ENCODE data around the gene ZSCAN10.
A peak's percentile ranks its signal among the peaks of the same experiment; 100 is the strongest.
"Not testable (repeated sequence)": the region's sequence is repeated elsewhere in the genome, so short reads cannot be mapped to it uniquely, and the experiment has no call there.

ZSCAN10 gene

GRCh38 chr16:3085868-3086595 is 13.1 kb downstream of the ZSCAN10 start:
- no peak for DNase-seq (ENCODE audit: low read depth in 2 of 2)

- DNase-seq (ENCODE audit: low read depth in 2 of 2), result no peak
These were observed 14.0 kb downstream of the ZSCAN10 start for GRCh38 chr16:3084969-3085670.

- DNase-seq (ENCODE audit: low read depth in 2 of 2), result no peak
These were observed 14.6 kb downstream of the ZSCAN10 start for GRCh38 chr16:3084491-3084890.

DNA sequence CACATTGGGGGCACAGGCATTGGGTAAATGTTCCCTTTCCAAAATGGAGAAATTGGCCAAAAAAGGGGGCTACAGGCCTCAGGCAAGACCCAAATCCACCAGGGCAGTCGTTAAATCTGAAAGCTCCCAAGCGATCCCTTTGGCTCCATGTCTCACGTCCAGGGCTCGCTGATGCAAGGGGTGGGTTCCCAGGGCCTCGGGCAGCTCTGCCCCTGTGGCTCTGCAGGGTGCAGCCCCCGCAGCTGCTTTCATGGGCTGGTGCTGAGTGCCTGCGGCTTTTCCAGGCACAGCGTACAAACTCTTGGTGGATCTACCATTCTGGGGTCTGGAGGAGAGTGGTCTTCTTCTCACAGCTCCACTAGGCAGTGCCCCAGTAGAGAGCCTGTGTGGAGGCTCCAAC is 15.7 kb downstream of the ZSCAN10 start:
- DNase-seq (ENCODE audit: low read depth in 2 of 2), result not testable (repeated sequence)

- DNase-seq (ENCODE audit: low read depth in 2 of 2), result not testable (repeated sequence)
These were observed 17.1 kb downstream of the ZSCAN10 start for GRCh38 chr16:3081957-3082356.

GRCh38 chr16:3080024-3080423 is 19.1 kb downstream of the ZSCAN10 start:
- DNase-seq (ENCODE audit: low read depth in 2 of 2), result no peak

DNA sequence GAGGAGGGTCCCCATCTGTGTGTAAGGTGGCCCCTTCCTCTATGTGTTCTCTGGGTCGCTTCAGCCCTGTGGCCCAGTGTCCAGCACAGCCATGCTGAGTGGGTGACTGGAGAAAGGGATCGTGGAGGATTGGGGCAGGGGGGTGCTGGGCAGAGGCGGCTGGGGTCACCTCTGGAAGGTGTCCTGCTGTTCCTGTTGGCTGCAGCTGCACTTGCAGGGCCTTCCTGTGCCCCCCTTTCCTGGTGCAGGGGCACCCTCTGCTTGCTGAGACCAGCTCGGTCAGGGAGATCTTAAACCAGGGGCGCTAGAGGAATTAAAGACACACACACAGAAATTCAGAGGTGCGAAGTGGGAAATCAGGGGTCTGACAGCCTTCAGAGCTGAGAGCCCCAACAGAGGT is 22.5 kb downstream of the ZSCAN10 start:
- DNase-seq (ENCODE audit: low read depth in 2 of 2), result no peak

GRCh38 chr16:3075946-3076345 is 23.1 kb downstream of the ZSCAN10 start:
- not testable (repeated sequence) for DNase-seq (ENCODE audit: low read depth in 2 of 2)

DNA sequence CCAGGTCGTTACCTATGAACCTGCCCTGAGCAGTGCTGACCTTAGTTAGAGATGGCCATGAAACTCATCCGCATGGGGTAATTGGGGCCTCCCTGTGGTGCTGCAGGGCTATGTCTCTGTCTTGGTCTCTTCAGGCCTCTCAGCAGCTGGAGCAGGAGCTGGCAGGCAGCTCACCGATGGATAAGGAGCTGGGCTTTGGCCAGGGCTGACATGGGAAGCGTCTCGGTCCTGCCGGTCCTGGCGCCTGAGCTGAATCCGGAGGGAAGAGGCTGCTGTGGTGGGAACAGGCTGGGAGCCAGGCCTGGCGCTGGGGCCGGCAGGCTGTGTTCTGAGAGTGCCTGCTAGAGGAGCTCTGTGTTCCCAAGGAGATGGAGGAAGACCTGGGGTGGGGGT is 23.6 kb downstream of the ZSCAN10 start:
- DNase-seq (ENCODE audit: low read depth in 2 of 2), result no peak

DNA sequence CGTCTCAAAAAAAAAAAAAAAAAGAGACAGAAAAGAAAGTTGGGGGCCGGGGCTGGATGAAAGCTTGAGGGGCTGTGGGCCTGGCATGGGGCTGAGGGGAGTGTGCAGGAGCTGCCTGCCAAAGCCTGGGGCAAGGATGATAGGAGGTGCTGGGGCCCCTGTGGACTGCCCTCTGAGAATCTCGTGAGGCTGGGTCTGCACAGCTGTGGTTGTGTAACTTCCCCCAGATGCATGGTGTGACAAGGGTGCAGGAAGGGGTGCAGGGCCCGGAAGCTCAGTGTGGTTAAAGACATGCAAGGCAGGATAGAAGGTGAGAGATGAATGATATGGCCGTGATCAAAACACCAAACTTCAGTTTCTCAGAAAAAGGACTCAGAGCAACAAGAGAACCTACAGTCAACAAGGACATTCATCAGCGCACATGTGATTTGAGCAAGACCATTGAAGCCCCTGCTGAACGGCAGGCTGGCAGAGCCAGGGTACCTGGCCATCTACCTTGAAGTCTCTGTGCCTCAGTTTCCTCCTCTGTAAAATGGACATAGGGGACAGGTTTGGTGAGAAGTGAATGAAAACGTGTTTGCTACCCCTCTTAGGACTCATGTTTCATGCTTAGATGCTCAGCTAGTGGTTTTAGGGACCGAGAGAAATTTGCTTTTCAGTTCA is 24.1 kb downstream of the ZSCAN10 start:
- DNase-seq (ENCODE audit: low read depth in 2 of 2), result peak; percentile 50 to 54

GRCh38 chr16:3073448-3073847 is 25.6 kb downstream of the ZSCAN10 start:
- no peak for DNase-seq (ENCODE audit: low read depth in 2 of 2)

DNA sequence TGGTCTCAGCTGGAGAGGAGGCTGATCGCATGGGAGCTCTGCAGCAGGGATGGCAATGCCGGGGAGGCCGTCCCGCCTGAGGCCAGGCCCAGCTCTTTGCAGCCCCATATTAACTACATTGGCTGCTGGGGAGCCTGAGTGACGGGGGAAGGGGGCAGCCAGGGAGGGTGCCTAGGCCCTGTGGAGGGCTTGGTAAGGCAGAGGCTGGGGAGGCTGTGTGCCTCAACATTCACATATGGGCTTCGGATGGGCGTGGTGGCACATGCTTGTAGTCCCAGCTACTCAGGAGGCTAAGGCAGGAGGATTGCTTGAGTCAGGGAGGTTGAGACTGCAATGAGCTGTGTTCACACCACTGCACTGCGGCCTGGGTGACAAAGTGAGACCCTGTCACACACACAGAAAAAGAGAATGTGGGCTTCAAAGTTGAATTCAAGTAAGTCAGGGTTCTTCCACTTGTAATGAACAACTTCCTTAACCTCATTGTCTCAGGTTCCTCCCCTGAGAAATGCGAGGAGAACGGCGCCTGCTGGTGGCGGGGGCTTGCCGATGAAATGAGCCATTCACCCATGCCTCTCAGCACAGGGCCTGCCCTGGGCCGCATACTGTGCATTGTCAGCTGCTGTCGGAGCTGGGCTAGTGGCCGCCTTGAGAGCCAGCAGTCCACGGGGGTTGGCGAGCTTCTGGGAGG is 26.4 kb downstream of the ZSCAN10 start:
- DNase-seq (ENCODE audit: low read depth in 2 of 2), result not testable (repeated sequence)

DNA sequence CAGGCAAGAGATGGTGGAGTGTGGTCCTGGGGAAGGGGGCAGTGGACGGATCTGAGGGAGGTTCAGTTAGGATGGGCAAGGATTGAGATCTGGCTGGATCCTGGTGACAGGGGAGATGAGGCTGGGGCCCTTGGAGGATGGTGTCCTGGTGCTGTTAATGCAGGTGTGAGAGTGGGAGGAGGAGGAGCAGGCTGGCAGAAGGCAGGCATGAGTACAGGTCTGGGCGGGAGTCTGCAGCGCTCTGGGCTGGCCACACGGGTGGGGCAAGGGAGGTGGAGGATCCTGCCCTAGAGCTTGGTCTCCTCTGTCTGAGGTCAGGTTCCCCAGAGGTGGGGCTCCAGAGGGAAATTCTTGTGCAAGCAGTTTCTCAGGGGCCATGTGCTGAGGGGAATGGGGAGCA is 26.9 kb downstream of the ZSCAN10 start:
- DNase-seq (ENCODE audit: low read depth in 2 of 2), result not testable (repeated sequence)

DNA sequence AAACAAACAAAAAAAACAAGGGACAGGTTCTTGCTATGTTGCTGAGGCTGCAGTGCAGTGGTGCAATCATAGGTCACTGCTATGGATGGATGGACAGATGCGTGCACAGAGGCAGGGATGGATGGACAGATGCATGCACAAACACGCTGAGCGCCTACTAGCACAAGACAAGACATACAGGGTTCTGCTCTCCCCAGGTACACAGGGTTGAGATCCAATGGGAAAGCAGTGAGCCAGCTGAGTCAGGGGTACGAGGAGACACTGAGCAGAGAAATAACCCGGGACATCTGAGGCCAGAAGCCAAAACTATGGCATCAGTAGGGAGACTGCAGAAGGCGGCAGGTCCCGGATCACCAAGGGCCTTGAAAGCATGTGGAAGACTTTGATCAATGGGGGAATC is 27.4 kb downstream of the ZSCAN10 start:
- no peak for DNase-seq (ENCODE audit: low read depth in 2 of 2)

GRCh38 chr16:3070608-3071111 is 28.4 kb downstream of the ZSCAN10 start:
- no peak for DNase-seq (ENCODE audit: low read depth in 2 of 2)

DNA sequence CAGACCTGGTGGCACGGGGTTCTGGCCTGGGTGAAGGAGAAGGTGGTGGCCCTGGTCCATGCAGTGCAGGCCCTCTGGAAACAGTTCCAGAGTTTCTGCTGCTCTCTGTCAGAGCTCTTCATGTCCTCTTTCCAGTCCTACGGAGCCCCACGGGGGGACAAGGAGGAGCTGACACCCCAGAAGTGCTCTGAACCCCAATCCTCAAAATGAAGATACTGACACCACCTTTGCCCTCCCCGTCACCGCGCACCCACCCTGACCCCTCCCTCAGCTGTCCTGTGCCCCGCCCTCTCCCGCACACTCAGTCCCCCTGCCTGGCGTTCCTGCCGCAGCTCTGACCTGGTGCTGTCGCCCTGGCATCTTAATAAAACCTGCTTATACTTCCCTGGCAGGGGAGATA is 29.9 kb downstream of the ZSCAN10 start:
- DNase-seq (ENCODE audit: low read depth in 2 of 2), result not testable (repeated sequence)

GRCh38 chr16:3068487-3068886 is 30.6 kb downstream of the ZSCAN10 start:
- DNase-seq (ENCODE audit: low read depth in 2 of 2), result no peak

DNA sequence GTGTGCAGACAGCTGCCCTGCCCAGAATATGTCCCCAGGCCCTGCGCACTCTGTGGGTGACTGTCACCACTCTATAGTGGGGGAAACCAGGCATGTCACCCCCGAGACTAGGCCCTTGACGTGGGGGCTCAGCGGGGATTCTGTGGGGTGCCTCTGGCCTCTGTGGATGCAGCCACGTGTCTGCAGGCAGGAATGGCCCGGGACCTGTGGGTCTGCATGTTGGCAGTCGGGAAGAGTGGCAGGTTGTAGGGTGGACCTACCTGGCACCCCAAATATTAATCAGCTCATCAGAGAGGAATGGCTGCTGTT is 32.7 kb downstream of the ZSCAN10 start:
- DNase-seq (ENCODE audit: low read depth in 2 of 2), result no peak

DNA sequence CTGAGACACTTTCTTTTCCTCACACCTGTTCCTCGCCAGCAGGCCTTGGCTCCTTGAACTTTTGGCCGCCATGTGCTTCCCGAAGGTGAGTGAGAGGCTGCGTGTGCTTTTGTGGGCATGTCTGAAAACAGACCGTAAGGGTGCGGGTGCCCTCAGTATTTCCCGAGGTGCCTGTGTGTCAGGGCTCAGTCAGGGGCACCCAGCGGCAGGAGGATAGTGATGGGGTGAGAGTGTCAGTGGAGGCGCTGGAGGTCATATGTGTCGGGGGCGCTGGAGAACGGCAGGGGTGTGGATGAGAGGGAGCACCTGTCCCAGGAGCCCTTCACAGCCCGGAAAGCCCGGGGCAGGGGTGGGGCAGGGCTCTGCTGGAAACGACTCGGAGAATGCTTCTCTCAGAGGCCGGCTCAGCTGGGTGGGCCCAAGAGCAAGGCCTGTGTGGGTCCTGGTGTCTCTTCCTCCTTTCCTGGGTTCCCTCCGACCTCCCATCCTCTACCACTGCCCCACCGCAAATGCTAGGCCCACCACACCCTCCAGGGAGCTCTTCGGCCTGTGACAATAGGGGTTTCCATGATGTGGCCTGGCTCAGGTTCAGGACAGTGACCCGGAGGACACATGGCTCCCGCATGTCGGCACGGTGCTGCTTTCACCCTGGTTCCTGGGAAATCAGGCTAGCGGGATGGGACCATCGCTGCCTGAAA is 33.2 kb downstream of the ZSCAN10 start:
- no peak for DNase-seq (ENCODE audit: low read depth in 2 of 2)

GRCh38 chr16:3065069-3065741 is 33.9 kb downstream of the ZSCAN10 start, which contains the start of gene IL32:
IL32 (plus strand) TSS chr16:3065640; CDS start chr16:3065812, 172 bp downstream.
- peak; percentile 61 to 66 for DNase-seq (ENCODE audit: low read depth in 2 of 2)

Measured in activated CD4-positive, alpha-beta T cell treated with anti-CD3 and anti-CD28 coated beads for 24 hours (primary cell).